GM19452 (cell line): ENCODE results near the gene MED4.

ENCODE experiments used
- ATAC-seq: cut with Tn5 transposase; IDR thresholded peaks from one replicate; pipeline ENCODE4 v1.9.1; 2021; ENCODE audit not compliant: unreplicated experiment

The MED4 gene

GRCh38 chr13:48038761-48039160 lies 56.1 kb downstream of the MED4 start:
- no peak for ATAC-seq

- ATAC-seq, result peak; percentile 94
These were observed 57.3 kb downstream of the MED4 start, which contains the start of gene NUDT15 for GRCh38 chr13:48037346-48038173. NUDT15 (plus strand) TSS chr13:48037726; CDS start chr13:48037747, 21 bp downstream.

- no peak for ATAC-seq
These were observed 65.0 kb downstream of the MED4 start for GRCh38 chr13:48029859-48030258.

- ATAC-seq, result no peak
These were observed 66.8 kb downstream of the MED4 start for GRCh38 chr13:48028066-48028465.
